Middle frontal gyrus (tissue), 1 donor: Measurements from ENCODE around the gene UCP2.
A peak's percentile ranks its signal among the peaks of the same experiment; 100 is the strongest.
"Not testable (repeated sequence)": the region's sequence is repeated elsewhere in the genome, so short reads cannot be mapped to it uniquely, and the experiment has no call there.

ENCODE experiments used
- DNase-seq: peaks from one replicate; pipeline ENCODE4 v3.0.0-alpha.2; 2015; ENCODE audit warnings: low spot score; ENCODE audit errors: extremely low spot score

Gene UCP2

DNA sequence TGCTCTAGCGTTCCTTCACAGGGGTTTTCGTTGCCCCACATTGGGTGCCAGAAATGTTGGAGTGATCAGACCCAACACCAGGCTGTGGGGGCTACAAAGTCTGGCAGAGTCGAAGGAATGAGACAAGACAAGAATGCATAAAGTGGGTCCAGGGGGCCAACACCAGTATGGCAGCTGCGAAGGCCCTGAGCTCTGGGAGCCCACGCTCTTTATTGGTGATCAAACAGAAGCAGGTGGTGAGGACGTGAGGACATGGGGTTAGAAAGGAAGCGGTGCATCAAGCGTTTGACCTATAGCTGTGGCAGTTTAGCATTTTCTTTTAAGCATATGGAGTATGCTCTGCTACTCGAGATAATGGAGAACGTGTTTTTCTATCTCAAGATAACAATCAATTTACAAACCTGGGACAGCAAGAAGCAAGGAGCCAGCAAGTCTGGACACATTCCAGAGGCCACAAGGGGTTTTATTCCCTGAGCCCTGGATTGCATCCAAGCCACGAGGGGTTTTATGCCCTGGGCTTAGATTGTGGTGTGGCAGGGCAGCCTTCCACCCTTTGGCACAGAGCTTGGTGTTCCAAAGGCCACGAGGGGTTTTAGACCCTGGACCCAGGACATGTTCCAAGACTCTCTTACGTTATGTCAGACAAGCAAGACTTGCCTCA is 35.7 kb downstream of the UCP2 start:
- no peak for DNase-seq

DNA sequence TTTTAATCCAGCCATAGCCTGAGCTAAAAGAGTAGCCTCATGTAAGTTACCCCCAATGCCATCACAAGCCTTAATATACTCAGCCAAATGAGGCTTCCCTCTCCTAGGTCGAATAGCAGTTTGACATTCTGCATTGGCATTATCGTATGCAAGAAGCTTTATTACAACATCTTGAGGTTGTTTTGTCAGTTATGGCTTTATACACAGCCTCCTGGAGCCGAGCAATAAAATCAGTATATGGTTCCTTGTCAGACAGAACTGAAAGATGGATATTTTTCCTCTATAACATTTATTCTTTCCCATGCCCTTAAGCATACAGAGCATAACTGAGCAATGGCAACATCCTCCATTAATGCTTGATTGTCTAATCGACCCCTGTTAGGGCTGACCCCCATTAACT is 37.2 kb downstream of the UCP2 start:
- DNase-seq = no peak

DNA sequence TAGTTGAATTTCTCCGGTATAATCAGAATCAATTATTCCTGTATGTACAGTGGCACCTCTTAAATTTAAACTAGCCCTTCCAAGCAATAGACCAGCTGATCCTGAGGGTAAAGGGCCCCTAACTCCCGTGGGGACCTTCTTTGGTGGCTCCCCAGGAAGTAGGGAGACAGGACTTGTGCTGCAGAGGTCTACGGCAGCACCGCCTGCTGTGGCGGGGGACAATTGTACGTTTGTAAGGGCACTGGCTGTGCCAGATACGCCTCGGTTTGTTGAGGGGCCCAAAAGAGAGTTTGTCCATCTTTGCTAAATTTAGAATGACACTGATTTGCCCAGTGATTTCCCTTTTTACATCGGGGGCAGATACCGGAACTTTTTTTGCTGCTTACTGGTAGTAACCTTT is 37.7 kb downstream of the UCP2 start:
- DNase-seq = no peak

DNA sequence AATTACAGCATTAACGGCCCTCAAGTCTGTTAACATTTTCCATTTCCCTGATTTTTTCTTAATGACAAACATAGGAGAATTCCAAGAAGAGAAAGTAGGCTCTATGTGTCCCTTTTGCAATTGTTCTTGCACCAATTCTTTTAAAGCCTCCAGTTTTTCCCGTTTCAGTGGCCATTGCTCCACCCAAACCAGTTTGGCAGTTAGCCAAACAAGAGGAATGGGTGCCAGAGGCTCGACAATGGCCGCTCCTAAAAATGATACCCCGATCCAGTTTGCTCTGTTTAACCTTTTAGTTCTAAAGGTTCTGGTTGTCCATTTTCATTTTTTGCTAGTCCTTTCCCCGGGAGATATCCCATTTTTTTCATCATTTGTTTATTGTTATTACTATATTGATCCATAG is 38.6 kb downstream of the UCP2 start:
- DNase-seq = no peak

DNA sequence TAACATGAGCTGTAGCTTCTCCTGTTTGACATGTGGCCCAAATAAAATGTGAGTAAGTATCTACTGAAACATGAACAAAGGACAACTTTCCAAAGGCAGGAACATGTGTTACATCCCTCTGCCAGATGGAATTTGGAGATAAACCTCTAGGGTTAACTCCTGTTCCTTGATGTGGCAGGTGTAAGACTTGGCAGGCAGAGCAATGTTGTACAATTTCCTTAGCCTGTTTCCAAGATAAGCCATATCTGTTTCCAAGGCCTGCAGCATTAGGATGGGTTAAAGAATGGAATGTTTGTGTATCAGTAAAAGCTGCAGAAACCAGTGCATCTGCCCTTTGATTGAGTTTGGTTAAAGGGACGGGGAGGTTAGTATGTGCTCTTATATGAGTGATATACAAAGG is 40.6 kb downstream of the UCP2 start:
- DNase-seq = no peak

DNA sequence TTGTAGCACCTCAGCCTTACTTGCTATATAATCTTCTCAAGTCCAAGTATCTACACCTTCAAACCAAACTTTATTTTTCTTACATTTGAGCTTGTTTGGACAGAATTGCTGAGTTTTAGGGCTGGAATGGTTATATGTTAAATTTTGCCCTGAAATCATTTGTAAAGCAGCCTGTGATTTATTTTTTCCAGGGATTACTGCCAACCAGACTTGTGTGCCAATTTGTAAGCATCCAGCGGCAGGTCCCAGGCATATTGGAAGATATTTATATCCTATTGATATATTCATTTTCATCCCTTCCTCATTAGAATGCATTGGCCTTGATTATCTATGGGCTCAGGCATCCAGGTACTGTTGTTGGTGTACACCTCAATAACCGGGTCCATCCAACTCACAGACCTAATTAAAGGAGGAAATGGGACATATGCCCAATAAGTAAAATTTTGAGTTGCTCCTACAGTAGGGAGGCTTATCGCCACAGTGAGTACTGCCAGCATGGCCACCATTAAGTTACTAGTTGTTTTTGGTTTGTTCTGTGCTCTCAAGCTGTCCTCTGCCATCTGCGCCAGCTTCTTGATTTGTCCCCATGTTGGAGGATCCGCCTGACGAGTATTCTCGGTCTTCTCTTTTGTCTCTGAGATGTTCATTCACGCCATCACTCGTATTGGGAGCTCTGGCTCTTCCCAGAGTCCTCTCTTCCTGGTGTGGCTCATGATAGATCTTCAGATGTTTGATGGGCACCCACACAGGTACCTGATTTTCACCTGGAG is 41.7 kb downstream of the UCP2 start:
- no peak for DNase-seq

DNA sequence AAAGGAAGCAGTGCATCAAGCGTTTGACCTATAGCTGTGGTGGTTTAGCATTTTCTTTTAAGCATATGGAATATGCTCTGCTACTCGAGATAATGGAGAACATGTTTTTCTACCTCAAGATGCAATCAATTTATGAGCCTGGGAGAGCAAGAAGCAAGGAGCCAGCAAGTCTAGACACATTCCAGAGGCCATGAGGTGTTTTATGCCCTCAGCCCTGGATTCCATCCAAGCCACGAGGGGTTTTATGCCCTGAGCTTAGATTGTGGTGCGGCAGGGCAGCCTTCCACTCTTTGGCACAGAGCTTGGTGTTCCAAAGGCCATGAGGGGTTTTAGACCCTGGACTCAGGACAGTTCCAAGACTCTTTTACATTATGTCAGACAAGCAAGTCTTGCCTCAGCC is 43.5 kb downstream of the UCP2 start:
- no peak for DNase-seq

DNA sequence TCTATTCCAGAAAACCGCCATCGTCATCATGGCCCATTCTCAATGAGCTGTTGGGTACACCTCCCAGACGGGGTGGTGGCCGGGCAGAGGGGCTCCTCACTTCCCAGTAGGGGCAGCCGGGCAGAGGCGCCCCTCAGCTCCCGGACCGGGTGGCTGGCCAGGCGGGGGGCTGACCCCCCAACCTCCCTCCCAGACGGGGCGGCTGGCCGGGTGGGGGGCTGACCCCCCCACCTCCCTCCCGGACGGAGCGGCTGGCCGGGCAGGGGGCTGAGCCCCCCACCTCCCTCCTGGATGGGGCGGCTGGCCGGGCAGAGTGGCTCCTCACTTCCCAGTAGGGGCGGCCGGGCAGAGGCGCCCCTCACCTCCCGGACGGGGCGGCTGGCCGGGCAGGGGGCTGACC is 46.6 kb downstream of the UCP2 start:
- not testable (repeated sequence) for DNase-seq

DNA sequence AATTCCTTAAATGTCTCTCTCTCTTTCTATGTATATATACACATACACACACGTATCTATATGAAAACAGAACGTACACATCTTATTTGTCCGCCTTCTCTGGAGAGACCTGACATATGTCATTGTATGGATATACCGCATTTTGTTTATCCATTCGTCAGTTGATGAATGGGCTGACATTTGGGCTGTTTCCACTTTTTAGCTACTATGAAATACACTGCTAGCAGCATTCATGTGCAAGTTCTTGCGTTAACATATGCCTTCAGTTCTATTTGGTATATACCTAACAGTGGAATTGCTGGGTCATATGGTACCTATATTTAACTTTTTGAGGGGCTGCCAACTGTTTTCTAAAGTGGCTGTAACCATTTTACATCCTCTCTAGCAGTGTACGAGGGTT is 49.9 kb downstream of the UCP2 start:
- DNase-seq = no peak

DNA sequence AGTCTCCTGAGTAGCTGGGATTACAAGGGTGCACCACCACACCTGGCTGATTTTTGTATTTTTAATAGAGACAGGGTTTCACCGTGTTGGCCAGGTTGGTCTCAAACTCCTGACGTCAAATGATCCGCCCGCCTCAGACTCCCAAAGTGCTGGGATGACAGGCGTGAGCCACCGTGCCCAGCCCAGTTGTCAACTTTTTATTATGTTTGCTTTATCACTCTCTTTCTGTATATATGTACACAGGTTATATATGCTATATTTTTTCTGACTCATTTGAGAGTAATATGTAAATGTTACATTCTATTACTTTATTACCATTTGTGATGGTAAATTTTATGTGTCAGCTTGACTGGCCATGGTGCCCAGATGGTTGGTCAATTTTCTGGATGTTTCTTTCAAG is 50.7 kb downstream of the UCP2 start:
- no peak for DNase-seq

DNA sequence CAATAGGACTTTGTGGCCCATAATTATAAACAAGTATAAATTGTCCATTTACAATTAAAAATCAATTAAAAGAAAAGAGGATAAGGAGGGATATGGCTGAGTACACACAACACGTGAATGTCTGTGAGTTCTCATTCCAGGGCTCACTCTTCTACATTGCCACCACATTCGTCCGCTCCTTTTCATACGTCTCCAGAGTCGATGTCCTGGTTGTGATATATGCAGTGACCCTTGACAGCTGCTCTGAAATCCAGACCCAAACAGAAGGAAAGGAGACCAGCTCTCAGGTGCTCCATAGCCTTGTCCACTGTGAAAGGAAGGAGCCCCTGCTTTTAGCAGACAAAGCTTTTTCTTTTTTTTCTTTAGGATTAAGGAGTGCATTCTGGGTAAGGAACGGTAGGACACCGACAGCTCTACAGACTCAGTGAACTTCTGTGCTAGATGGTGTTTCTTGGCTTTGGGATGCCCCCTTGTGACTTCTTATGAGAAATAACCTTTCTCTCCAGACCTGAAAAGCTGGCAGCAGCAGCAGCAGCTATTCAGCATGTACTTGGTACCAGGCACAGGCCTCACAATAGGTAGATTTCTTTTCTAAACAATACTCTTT is 51.5 kb downstream of the UCP2 start:
- DNase-seq = peak; percentile 28

DNA sequence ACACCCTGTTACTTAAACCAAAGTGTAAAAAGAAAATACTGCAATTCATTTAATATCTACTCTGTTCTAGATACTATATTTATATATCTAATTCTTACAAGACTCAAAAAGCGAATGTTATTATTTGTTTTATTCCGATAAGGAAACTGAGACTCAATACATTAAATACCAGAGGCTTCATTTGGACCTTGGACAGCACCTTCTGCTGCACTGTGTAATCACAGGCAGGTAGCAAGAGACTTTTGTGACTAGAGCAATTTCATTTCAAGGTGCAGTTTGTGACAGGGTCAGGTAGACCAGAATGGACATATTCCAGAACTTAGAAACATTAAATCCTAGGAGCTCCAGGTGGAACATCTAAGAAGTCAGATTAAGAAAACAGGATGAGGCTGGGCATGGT is 53.3 kb downstream of the UCP2 start:
- DNase-seq = no peak
